ENCODE measurements around the gene CPZ.

Gene CPZ

GRCh38 chr4:8592366-8593263 lies at the start of gene CPZ:
CPZ (plus strand) TSS chr4:8592765; CDS start chr4:8592834, 69 bp downstream.
- DNase-seq = no peak

GRCh38 chr4:8542776-8543525 lies 49.6 kb upstream of the CPZ start:
- no peak for DNase-seq

GRCh38 chr4:8543623-8544022 lies 48.9 kb upstream of the CPZ start:
- DNase-seq = no peak

DNA sequence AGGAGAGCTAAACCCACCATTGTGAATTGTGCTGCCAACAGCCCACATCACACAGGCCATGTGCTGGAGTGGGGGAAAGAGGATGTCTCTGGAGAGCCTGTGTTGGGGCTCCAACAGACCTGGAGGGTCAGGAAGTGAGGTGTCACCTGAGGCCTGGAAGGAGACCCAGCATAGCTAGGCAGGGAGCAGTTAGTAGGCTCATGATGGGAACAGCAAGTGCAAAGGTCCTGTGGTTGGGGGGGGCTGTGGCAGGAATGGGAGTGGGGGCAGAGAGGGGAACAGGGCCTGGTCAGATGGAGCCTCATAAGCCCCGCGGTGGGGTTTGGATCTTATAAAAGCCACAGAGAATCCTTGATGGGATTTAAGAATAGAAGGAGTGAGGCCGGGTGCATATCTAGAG lies 48.3 kb upstream of the CPZ start:
- no peak for DNase-seq

DNA sequence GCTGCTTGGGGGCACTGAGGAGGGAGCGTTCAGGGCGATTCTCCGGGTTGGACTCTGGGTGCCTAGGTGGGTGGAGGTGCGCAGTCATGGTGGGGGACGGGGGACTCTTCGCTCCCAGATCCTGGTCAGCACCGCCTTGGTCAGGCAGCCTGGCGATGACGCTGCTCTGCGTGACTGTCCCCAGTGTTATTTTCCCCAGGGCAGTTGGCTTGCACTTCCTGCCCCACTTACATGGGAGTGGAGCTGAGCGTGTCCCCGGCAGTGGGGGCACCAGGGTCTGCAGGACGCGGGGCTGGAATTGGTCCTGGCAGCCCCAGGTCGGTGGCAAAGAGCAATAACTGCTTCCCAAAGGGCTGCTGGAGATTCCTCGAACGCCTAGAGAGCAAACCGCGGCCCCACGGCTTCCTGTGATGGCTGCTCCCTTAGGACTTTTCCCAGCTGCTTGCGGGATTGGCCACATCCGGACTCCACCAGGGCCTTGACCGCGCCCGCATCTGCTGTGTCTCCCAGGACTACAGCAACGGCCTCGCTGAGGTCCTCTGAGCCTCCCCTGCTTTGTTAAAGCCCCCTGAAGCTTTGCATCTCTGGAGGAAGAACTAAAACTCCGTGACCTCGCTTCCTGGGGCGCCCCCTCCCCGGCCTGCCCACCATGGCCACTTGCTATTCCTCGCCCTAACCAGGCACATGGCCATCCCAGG lies 47.7 kb upstream of the CPZ start:
- DNase-seq = no peak

DNA sequence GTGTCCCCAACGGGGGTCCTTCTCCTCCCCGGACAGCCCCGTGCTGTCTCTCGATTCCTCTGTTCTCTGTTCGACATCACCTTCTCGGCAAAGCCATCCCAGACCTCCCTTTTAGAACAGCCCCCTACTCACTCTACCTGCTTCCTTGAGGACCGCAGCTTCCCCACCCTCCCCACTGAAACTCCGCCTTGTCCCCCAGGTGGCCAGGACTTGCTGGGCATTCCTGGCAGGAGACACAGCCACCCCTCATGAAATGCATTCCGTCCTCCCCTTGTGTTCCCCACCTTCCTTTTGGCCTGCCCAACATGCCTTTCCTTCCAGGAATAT lies 47.2 kb upstream of the CPZ start:
- no peak for DNase-seq

DNA sequence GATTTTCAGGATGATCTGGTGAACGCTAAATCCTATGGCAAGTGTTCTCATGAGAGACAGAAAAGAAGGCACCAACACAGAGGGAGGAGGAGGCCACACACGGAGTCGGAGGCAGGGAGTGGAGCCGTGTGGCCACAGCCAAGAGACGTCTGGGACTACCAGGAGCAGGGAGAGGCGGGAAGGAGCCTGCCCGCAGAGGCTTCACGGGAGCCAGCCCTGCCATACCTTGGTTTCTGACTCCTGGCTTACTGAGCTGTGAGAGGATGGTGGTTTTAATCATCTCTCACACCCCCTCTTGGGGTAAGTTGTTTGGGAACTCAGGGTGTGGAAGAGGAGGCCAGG lies 45.8 kb upstream of the CPZ start:
- no peak for DNase-seq

DNA sequence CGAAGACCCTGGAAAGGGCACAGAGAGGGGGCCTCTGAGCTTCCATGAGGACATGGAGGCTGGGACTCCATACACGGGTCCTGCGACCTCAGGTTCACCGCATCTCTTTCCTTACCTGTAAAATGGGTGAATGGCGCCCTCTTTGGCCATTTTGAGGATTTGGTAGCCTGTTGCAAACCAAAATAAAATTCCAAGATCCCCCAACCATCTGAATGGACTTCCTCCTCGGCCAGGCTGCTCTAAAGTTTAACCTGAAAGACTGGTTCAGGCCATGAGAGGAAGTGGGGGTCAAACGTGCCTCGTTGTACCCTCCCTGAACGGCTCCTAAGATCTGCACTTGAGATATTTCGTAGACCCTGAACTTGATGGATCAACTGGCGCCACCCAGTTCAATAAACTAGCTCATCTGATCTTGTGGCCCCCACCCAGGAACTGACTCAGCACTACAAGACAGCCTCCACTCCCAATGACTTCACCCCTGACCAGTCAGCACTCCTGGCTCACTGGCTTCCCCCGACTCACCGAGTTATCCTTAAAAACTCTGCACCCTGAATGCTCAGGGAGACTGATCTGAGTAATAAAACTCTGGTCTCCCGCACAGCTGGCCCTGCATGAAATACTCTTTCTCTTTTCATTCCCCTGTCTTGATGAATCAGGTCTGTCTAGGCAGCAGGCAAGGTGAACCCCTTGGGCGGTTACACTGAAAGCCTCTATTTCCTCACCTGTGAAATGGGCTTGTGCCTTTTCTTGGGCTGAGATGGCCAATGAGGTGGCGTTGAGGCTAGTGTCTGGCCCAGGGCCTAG lies 45.3 kb upstream of the CPZ start:
- DNase-seq = no peak

GRCh38 chr4:8547912-8548730 lies 44.4 kb upstream of the CPZ start:
- no peak for DNase-seq

- no peak for DNase-seq
Observed at GRCh38 chr4:8548731-8549351, 43.7 kb upstream of the CPZ start.

- DNase-seq = no peak
Observed at GRCh38 chr4:8549352-8549931, 43.1 kb upstream of the CPZ start.

- DNase-seq = no peak
Observed at GRCh38 chr4:8550691-8551090, 41.9 kb upstream of the CPZ start.

- no peak for DNase-seq
Observed at GRCh38 chr4:8552024-8552423, 40.5 kb upstream of the CPZ start.

DNA sequence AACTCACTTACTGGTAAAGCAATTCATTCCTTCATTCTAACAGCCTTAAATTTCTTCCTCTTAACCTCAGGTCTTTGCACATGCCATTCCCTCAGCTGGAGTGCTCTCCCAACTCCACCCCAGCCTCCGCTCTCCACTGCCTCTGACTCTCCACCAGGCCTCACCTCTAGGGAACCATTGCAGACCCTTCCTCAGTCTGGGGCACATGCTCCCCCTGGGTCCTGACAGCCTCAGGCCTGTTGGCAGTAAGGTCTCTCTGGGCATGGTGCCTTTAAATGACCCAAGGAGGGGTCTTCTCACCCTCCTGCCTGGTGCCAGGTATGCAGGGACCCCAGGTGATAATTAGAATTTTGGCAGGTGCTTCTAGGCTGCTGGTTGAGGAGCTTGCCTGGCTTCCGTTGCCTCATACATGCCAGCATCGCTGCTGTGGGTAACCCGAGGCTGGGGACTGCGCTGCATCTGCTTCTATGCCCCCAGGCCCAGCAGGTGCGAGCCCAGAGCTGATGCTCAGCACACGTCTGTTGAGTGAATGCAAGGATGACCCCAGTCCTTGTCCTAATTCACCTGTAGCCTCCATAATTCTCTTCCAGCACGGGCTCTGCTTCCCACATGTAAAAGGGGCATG lies 39.9 kb upstream of the CPZ start:
- DNase-seq = no peak

DNA sequence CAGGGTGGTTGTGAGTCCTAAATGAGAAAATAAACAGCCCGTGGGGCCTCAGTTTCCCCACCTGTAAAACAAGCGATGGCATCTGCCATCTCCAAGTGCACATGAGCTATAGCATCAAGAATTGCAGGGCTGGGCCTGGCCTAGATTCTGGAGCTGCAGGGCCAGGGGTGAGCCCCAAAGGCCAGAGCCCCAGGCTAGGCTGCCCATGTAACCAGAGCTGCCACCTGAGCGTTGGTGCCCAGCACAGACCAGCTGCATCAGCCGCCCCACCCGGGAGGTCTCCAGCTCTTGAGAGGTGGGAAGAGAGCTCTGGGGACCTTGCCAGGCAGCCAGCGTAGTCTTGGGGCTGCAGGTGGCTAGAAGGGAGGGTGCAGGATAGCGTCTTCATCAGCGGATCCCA lies 39.3 kb upstream of the CPZ start:
- DNase-seq = no peak

DNA sequence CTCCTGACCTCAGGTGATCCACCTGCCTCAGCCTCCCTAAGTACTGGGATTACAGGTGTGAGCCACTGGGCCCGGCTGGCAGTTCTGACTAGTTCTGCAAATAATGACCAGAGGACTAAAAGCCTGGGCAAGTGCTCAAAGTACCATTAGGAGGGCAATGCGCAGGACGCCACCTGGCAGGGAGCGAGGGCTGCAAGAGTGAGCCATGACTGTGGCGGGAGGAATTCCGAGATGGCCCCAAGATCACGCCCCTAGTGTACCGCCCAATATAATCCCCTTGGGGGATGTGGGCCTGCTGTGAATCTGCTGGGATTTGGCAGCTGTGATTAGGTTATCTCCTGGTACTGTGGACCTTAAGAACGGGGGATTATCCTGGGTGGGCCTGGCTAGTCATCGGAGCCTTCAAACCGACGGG lies 38.6 kb upstream of the CPZ start:
- no peak for DNase-seq

DNA sequence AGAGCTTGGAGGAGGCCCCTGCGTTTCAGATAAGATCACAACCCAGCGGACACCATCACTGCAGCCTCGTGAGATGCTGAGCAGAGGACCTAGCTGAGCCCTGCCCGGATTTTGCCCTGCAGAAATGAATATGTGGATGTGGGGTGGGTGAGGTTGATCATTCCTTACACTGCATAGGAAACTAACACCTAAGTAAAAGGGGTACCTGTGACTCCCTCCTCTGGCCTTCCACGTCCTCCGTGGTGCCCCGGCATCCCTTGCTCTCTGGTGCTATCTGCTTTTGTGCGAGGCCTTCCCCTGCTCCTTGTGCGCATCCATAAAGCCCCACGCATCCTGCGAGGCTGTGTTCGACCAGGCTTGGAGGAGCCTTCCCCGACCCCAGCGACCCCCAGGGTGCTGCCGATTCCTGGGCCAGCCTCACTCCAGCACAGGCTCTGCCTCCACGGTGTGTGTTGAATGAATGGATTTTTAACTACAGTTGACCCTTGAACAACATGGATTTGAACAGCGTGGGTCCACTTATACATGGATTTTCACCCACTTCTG lies 37.9 kb upstream of the CPZ start:
- DNase-seq = no peak

DNA sequence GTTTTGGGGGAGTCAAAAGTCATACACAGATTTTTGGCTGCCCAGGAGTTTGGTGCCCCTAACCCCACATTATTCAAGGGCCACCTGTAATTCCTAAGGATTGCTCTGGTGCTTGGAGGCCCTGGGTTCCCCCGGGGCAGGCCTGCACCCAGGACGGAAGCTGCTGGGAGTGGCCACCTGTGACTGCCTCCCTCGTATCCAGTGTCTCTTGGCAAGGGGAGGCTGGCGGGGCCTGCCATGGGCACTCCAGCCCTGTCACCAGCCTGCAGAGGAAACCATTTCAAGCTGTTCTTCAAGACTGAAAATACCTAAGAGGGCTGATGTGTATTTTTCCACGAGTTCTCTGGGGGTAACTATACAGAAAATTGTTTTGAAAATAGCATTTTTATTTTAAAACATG lies 36.8 kb upstream of the CPZ start:
- DNase-seq = no peak

GRCh38 chr4:8556341-8557150 lies 36.0 kb upstream of the CPZ start:
- no peak for DNase-seq
